GM21825 (cell line): ENCODE measurements around the gene ENTHD1.

Source experiments
- ATAC-seq: cut with Tn5 transposase; IDR thresholded peaks from one replicate; pipeline ENCODE4 v1.9.1; 2021; ENCODE audit warnings: mild to moderate bottlenecking, moderate library complexity; ENCODE audit not compliant: unreplicated experiment

Gene ENTHD1

DNA sequence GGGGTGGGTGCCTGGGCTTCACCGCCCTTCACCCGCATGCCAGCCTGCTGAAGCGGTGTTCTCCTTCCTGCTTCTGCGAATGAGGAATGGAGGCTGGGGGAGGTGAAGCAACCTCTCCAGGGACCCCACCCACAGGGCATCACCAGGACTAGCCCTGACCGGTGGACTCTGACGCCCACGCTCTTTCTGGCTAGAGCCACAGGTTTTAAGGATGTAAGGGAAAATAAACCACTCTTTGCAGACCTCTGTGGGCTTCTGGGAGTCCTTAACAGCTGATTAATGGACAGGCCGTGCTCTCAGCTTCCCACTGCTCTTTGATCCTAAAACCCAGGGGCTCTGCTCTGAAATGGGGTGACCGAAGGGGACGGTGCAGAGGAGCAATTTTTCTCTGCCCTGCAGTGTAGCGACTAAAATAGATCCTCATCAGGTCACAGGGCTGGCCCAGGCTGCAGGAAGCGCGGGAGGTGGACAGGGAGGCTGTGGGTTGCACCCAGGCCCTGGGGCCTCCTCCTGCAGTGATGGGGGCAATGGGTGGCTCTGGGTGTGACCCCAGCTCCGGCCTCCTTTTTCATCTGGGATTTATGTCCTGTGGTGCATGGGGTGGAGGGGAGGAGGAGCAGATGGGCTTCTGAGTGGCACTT is 195.7 kb downstream of the ENTHD1 start:
- no peak for ATAC-seq

DNA sequence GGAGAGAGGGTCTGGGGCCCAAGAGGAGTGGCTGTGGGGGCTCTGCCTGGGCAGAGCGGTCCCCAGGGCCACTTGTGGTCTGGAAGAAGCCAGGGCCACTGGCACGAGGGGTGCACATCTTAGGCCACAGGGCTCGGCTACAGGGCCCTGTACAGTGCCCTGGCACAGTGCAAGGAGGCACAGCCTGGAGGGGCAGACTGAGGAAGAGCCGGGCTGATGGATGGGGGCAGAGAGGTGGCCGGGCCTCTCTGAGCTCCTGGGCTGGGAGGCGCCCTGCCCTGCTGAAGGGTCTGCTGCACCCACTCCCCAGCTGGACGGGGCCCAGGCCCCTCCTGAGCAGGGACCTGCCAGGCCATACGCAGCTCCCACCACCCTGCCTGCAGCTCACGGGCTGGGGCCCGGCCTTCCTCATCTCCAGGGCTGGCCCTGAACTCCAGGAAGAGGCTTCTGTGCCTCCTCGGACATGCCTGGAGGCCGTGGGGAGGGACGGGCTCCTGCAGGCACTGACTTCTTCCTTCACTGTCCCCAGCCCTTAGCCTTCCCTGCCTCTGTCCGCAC is 199.5 kb downstream of the ENTHD1 start:
- ATAC-seq, result no peak
